MM.1S (cell line): ENCODE measurements around the gene VSX1.

Source experiments
- DNase-seq: peaks from one replicate; pipeline ENCODE4 v3.0.0-alpha.2; 2015
- H2AFZ ChIP-seq: fragments of 300-600 bp; sonication (generic); 2 replicates; pipeline ENCODE4 v1.6.0; 2016; ENCODE audit warnings: antibody characterized with exemption, low read length
- H3F3A ChIP-seq: fragments of 300-600 bp; sonication (generic); 2 replicates; pipeline ENCODE4 v1.6.1; 2016; ENCODE audit warnings: mild to moderate bottlenecking, antibody characterized with exemption, low read length, moderate library complexity, mixed read lengths; ENCODE audit not compliant: insufficient read depth
- H3K27ac ChIP-seq: fragments of 300-600 bp; sonication (generic); 2 replicates; pipeline ENCODE4 v1.5.1; 2016; ENCODE audit warnings: mild to moderate bottlenecking, low read length
- H3K27me3 ChIP-seq: fragments of 300-600 bp; sonication (generic); replicated peaks from 2 replicates; pipeline ENCODE4 v1.6.0; 2016; ENCODE audit warnings: low read length; ENCODE audit not compliant: insufficient read depth
- H3K36me3 ChIP-seq: fragments of 300-600 bp; sonication (generic); replicated peaks from 2 replicates; pipeline ENCODE4 v1.6.1; 2016; ENCODE audit warnings: mild to moderate bottlenecking, low read length, mixed read lengths; ENCODE audit not compliant: insufficient read depth
- H3K4me1 ChIP-seq: fragments of 300-600 bp; sonication (generic); 2 replicates; pipeline ENCODE4 v1.6.1; 2016; ENCODE audit warnings: low read length, mixed read lengths
- H3K4me2 ChIP-seq: fragments of 300-600 bp; sonication (generic); 2 replicates; pipeline ENCODE4 v1.6.0; 2016; ENCODE audit warnings: low read depth, low read length
- H3K4me3 ChIP-seq: fragments of 300-600 bp; sonication (generic); 2 replicates; pipeline ENCODE4 v1.5.1; 2016; ENCODE audit warnings: low read length, mixed read lengths
- H3K79me2 ChIP-seq: fragments of 300-600 bp; sonication (generic); 2 replicates; pipeline ENCODE4 v1.6.1; 2016; ENCODE audit warnings: mixed run types, low read length, mixed read lengths
- H3K9ac ChIP-seq: fragments of 300-600 bp; sonication (generic); 2 replicates; pipeline ENCODE4 v1.6.1; 2016; ENCODE audit warnings: low read length, mixed read lengths
- H3K9me2 ChIP-seq: fragments of 300-600 bp; sonication (generic); replicated peaks from 2 replicates; pipeline ENCODE4 v1.6.1; 2016; ENCODE audit warnings: mild to moderate bottlenecking, low read length, mixed read lengths; ENCODE audit not compliant: insufficient read depth
- H3K9me3 ChIP-seq: fragments of 300-600 bp; sonication (generic); replicated peaks from 2 replicates; pipeline ENCODE4 v1.6.1; 2016; ENCODE audit warnings: mild to moderate bottlenecking, low read length, mixed read lengths; ENCODE audit not compliant: insufficient read depth
- H4K20me1 ChIP-seq: fragments of 300-600 bp; sonication (generic); 2 replicates; pipeline ENCODE4 v1.6.1; 2016; ENCODE audit warnings: mild to moderate bottlenecking, low read length, moderate library complexity, mixed read lengths; ENCODE audit not compliant: insufficient read depth
- EZH2 ChIP-seq: fragments of 300-600 bp; sonication (generic); optimal IDR thresholded peaks from 2 replicates; pipeline ENCODE3; 2017; ENCODE audit warnings: low read depth, mild to moderate bottlenecking, antibody characterized with exemption, low read length, mixed read lengths
- EZH2phosphoT487 ChIP-seq: fragments of 300-600 bp; sonication (generic); IDR thresholded peaks from 2 replicates; pipeline ENCODE4 v1.6.1; 2018; ENCODE audit warnings: antibody characterized with exemption, low read length
- TF ChIP-seq, protein P1 (sequence below): fragments of 300-600 bp; sonication (generic); IDR thresholded peaks from 2 replicates; pipeline ENCODE4 v1.5.1; 2016; ENCODE audit warnings: antibody characterized with exemption, low read length, mixed read lengths

Gene VSX1

DNA sequence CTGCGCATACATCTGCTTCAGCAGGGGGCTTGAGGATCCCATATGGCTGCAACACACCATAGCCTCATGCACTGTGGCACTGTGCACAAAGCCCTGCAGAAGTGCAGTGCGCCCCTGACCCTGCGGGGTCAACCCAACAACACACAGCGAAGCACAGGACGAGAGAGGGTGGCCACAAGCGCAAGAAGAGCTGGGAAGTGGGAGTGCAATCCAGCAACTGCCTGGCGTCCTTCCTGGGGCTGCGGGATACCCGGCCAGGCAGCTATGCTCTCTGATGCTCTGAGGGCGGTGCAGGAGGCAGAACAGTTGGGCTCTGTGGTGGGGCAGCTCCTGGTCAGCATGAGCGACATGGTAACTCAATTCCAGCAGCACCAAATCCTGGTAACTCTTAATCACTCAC lies 18.4 kb downstream of the VSX1 start:
- Histone ChIP-seq H4K20me1 (no peaks in the 10 kb centered on the region), H3K4me2 (no peak overlapping the region), H3K4me1 (peaks cover 36% of the 10 kb centered on the region), H3F3A (peaks cover 13% of the 10 kb centered on the region), H3K79me2 (no peaks in the 10 kb centered on the region), H3K27me3 (no peaks in the 10 kb centered on the region), H3K4me3 (no peak overlapping the region), H3K9ac (no peak overlapping the region), H3K9me2 (no peaks in the 10 kb centered on the region), H3K36me3 (no peaks in the 10 kb centered on the region), H3K27ac (no peak overlapping the region), H3K9me3 (no peaks in the 10 kb centered on the region), H2AFZ (no peak overlapping the region)
- DNase-seq: no peak
- no peak for TF ChIP-seq EZH2phosphoT487
- no peak for TF ChIP-seq EZH2
- TF ChIP-seq, protein P1, sequence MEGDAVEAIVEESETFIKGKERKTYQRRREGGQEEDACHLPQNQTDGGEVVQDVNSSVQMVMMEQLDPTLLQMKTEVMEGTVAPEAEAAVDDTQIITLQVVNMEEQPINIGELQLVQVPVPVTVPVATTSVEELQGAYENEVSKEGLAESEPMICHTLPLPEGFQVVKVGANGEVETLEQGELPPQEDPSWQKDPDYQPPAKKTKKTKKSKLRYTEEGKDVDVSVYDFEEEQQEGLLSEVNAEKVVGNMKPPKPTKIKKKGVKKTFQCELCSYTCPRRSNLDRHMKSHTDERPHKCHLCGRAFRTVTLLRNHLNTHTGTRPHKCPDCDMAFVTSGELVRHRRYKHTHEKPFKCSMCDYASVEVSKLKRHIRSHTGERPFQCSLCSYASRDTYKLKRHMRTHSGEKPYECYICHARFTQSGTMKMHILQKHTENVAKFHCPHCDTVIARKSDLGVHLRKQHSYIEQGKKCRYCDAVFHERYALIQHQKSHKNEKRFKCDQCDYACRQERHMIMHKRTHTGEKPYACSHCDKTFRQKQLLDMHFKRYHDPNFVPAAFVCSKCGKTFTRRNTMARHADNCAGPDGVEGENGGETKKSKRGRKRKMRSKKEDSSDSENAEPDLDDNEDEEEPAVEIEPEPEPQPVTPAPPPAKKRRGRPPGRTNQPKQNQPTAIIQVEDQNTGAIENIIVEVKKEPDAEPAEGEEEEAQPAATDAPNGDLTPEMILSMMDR: no peak

DNA sequence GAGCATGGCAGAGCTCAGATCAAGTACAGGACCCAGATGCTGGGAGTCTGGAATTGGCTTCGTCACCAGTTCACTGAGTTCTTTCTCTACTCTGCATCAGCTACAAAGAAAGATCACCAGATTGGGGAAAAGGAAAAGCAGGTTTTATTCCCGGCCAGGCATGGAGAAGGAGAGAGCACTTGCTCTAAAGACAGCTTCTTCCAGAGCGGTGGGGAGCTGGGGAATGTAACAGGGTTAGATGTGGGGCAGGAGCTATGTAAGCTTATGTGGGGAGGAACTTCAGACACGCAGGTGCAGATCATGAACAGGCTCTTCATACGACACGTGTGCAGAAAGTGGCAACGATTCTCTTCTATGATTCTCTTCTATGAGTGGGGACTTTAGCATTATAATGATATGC lies 19.1 kb downstream of the VSX1 start:
- Histone ChIP-seq H3K4me2 (no peak overlapping the region), H3K27ac (no peak overlapping the region), H3K9ac (no peak overlapping the region), H2AFZ (no peak overlapping the region), H3K9me3 (no peaks in the 10 kb centered on the region), H4K20me1 (no peaks in the 10 kb centered on the region), H3K4me3 (no peak overlapping the region), H3K79me2 (no peaks in the 10 kb centered on the region), H3K27me3 (no peaks in the 10 kb centered on the region), H3K36me3 (no peaks in the 10 kb centered on the region), H3K4me1 (peaks cover 34% of the 10 kb centered on the region), H3F3A (peaks cover 13% of the 10 kb centered on the region), H3K9me2 (no peaks in the 10 kb centered on the region)
- no peak for DNase-seq
- TF ChIP-seq EZH2 (no peak), EZH2phosphoT487 (no peak)
- TF ChIP-seq, protein P1: no peak

DNA sequence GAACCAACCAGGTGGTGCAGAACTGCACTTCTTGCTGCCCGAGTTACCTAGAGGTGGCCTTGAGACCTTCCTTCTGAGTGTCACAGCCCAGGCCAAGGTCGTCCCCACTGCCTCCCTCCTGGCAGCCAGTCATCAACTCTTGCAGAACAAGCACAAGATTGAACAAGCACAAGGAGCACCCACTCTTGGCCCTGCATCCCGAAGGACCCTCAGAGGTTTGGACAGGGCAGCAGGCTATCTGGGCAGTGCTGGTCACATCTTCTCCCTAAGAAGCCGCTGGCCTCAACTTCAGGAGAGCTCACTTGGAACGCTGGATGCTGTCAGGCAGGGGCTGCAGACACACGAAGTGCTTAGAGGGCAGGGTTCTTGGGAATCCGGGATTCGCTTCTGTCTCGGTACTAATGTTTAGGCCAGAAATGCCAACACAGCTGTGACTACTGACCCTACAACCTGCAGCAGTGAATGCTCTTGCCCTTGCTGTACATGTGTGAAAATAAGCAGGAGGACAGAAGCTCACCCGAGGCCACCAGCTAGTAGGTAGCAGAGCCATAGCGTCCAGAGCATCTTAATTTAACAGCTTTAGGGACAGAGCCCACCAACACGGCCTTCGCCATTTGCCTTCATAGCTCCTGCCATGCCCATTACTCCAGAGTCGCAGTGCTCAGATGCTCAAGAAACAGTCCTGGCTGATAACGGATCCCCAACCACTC lies 20.0 kb downstream of the VSX1 start:
- no peak overlapping the region for H3K4me3 ChIP-seq
- no peak overlapping the region for H3K4me2 ChIP-seq
- no peak for DNase-seq
- H3K79me2 ChIP-seq: peaks cover 8% of the 10 kb centered on the region
- H3F3A ChIP-seq: peaks cover 19% of the 10 kb centered on the region
- no peaks in the 10 kb centered on the region for H3K9me3 ChIP-seq
- no peaks in the 10 kb centered on the region for H3K36me3 ChIP-seq
- no peaks in the 10 kb centered on the region for H3K27me3 ChIP-seq
- no peak overlapping the region for H3K9ac ChIP-seq
- H3K9me2 ChIP-seq: no peaks in the 10 kb centered on the region
- peaks cover 28% of the 10 kb centered on the region for H3K4me1 ChIP-seq
- no peak overlapping the region for H2AFZ ChIP-seq
- H3K27ac ChIP-seq: no peak overlapping the region
- no peak for TF ChIP-seq EZH2phosphoT487
- no peak for TF ChIP-seq EZH2
- H4K20me1 ChIP-seq: no peaks in the 10 kb centered on the region

DNA sequence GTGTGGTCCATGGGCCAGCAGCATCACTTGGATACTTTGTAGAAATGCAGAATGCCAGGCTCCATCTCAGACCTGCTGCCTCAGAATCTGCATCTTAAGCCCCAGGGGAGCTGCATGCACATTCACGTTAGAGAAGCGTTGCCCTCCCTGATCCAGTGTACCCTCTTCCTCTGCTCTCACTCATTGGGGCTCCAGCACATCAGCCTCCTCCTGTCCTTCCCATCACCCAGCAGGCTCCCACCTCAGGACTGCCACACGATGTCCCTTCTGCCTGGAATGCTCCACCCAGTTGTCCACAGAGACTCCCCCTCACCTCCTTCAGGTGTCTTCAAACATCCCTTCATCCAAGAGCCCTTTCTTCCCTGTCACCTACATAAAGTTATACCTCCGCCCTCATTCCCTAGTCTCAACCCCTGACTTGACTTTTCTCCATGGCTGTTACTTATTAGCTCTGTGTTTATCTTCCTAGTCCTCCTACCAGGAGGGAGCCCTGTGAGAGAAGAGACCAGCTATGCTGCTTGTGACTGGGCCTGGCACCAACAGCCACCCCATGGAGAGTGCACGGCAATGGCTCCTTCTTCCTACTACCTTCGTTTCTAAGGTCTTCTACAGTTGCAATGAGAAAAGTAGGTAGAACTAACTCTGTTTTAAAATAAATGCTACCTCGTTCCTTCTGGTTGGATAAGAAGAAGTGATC lies 20.7 kb downstream of the VSX1 start:
- Histone ChIP-seq H3K36me3 (no peaks in the 10 kb centered on the region), H3K27ac (no peak overlapping the region), H3K9me3 (no peaks in the 10 kb centered on the region), H4K20me1 (no peaks in the 10 kb centered on the region), H3K9ac (no peak overlapping the region), H2AFZ (no peak overlapping the region), H3K4me3 (no peak overlapping the region), H3F3A (peaks cover 22% of the 10 kb centered on the region; the same call in 1 of the 2 replicates), H3K9me2 (no peaks in the 10 kb centered on the region), H3K4me2 (no peak overlapping the region), H3K79me2 (peaks cover 15% of the 10 kb centered on the region), H3K4me1 (peaks cover 31% of the 10 kb centered on the region), H3K27me3 (no peaks in the 10 kb centered on the region)
- DNase-seq: no peak
- TF ChIP-seq EZH2 (no peak), EZH2phosphoT487 (no peak)
- TF ChIP-seq, protein P1: no peak
